ENCODE data around the gene TMEM82. TPM values are rescaled to one million over a fixed set of nuclear protein-coding genes. Genes with fewer than 3 reads are reported as not detected.

Gene TMEM82
- total RNA-seq, 2 donors from 2014 or later = 11.5 to 17.0 TPM

DNA sequence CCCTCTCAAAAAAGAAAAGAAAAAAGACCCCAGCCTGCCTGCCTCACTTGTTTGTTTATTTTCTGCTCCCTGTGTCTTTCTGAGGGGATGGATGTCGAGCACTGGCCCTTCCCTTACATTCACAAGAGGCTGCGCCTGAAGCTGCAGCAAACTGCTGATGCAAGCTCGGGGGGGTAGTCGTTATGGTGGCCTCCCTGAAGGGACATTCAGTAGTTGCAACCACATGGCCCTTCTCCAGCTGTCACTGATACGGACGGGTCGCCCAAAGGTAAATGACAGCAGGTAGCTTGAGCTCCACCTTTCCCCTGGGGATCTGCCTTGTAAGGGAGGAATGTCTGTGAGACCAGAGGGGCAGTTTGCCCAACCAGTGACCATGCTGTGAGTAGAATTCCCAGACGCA lies 40.5 kb upstream of the TMEM82 start:
- Histone ChIP-seq H3K27ac (no peak overlapping the region), H3K27me3 (no peaks in the 10 kb centered on the region), H3K4me3 (no peak overlapping the region), H3K36me3 (no peaks in the 10 kb centered on the region), H3K9me3 (no peaks in the 10 kb centered on the region), H3K4me1 (peaks cover 11% of the 10 kb centered on the region), H3K9ac (ENCODE audit: low read depth in 2 of 2, low read length in 2 of 2) (no peak overlapping the region)
- no peak for DNase-seq
- TF ChIP-seq, protein P1, sequence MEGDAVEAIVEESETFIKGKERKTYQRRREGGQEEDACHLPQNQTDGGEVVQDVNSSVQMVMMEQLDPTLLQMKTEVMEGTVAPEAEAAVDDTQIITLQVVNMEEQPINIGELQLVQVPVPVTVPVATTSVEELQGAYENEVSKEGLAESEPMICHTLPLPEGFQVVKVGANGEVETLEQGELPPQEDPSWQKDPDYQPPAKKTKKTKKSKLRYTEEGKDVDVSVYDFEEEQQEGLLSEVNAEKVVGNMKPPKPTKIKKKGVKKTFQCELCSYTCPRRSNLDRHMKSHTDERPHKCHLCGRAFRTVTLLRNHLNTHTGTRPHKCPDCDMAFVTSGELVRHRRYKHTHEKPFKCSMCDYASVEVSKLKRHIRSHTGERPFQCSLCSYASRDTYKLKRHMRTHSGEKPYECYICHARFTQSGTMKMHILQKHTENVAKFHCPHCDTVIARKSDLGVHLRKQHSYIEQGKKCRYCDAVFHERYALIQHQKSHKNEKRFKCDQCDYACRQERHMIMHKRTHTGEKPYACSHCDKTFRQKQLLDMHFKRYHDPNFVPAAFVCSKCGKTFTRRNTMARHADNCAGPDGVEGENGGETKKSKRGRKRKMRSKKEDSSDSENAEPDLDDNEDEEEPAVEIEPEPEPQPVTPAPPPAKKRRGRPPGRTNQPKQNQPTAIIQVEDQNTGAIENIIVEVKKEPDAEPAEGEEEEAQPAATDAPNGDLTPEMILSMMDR (IDR thresholded peaks at IDR 0.05) = no peak
- intact Hi-C loops (cut with DNase I) = no loop called here

DNA sequence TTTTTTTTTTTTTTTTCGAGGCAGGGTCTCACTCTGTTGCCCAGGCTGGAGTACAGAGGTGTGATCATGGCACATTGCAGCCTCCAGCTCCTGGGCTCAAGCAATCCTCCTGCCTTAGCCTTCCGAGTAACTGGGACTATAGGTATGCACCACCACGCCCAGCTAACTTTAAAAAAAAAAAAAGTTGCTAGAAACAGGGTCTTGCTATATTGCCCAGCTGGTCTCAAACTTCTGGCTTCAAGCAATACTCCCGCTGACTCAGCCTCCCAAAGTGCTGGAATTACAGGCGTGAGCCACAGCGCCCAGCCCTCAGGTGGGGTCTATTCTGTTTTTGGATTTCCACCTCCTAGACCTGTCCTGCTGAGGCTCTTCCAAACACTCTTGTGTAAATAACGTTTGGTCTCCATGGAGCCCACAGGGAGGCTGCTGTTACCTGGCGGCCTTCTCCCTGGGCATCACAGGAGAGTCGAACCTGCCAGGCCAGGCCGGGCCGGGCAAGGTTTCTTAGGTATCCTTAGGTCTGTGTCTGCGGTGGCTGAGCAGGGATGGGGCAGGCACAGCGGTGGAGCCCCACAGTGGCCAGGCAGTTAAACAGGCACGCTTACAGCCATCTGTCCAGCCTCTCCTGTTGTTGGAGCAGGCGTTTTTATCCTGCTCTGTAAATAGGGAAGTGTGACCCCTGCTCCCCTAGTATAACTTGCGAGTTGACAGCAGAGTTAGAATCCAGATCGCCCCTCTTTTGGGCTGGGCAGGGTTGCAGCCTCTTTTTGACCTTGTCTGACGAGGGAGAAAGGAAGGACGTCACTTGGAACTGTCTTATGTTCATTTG lies 39.4 kb upstream of the TMEM82 start:
- Histone ChIP-seq H3K36me3 (no peaks in the 10 kb centered on the region), H3K4me1 (peaks cover 6% of the 10 kb centered on the region), H3K9me3 (no peaks in the 10 kb centered on the region), H3K27ac (peak overlapping the region; percentile 81), H3K4me3 (no peak overlapping the region), H3K9ac (ENCODE audit: low read depth in 2 of 2, low read length in 2 of 2) (peak overlapping the region in 1 of 2 donors; percentile 30), H3K27me3 (no peaks in the 10 kb centered on the region)
- no peak for DNase-seq
- TF ChIP-seq, protein P1 (IDR thresholded peaks at IDR 0.05) = no peak
- intact Hi-C loops (cut with DNase I) = no loop called here

DNA sequence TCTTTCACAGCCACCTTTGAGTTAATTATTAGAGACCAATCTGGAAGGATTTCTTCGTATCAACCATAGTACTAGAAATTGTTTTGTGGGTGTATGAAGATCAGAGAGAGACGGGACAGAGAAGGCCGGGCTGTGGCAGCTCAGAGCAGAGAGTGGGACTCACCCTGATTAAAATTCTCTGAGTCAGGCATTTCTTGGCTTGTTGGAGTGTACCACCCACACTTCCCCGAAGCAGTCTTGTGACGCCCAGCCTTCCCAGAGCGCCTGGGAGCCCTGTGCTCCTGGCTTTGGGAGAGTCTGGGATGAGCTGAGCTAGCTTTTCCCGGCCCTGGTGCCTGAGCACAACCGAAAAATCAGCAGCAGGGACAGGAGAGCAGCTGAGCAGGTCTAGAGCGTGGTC lies 38.7 kb upstream of the TMEM82 start:
- intact Hi-C loops (cut with DNase I) = no loop called here
- Histone ChIP-seq H3K9me3 (no peaks in the 10 kb centered on the region), H3K27ac (peak overlapping the region; percentile 81), H3K36me3 (no peaks in the 10 kb centered on the region), H3K4me1 (peaks cover 6% of the 10 kb centered on the region), H3K9ac (ENCODE audit: low read depth in 2 of 2, low read length in 2 of 2) (peak overlapping the region in 1 of 2 donors; percentile 30), H3K27me3 (no peaks in the 10 kb centered on the region), H3K4me3 (no peak overlapping the region)
- TF ChIP-seq, protein P1 (IDR thresholded peaks at IDR 0.05) = no peak
- DNase-seq = peak; percentile 57

DNA sequence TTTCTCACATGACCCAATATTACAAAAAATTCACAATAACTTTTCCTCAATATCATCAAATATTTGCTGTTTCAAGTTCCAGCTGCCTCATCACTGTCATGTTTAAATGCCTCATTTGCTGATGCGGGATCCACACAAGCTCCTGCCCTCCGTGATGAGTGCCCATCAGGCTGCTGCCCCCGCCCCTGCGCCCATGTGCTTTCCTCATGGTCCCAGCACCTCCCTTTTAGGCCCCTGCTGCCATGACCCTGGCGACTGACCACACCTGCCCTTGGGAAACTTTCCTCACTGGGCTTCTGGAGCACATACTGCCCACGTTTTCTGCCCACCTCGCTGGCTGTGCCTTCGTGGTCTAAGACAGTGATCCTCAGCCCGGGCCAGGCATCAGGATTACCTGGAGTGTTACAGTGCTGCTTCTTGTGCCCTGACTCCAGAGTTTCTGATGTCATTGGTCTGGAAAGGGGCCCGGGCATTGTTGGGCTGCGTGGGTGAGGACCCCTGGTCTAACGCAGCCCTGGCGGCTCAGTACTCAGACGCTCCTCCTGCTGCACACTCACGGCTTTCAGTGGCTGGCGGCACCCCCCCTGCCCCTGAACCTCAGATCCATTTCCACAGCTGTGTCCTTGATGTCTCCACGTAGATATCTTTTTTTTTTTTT lies 37.6 kb upstream of the TMEM82 start:
- Histone ChIP-seq H3K4me3 (no peak overlapping the region), H3K9me3 (no peaks in the 10 kb centered on the region), H3K9ac (ENCODE audit: low read depth in 2 of 2, low read length in 2 of 2) (no peak overlapping the region), H3K27me3 (no peaks in the 10 kb centered on the region), H3K36me3 (no peaks in the 10 kb centered on the region), H3K27ac (no peak overlapping the region), H3K4me1 (peaks cover 6% of the 10 kb centered on the region)
- intact Hi-C loops (cut with DNase I) = no loop called here
- DNase-seq = no peak
- TF ChIP-seq, protein P1 (IDR thresholded peaks at IDR 0.05) = no peak

DNA sequence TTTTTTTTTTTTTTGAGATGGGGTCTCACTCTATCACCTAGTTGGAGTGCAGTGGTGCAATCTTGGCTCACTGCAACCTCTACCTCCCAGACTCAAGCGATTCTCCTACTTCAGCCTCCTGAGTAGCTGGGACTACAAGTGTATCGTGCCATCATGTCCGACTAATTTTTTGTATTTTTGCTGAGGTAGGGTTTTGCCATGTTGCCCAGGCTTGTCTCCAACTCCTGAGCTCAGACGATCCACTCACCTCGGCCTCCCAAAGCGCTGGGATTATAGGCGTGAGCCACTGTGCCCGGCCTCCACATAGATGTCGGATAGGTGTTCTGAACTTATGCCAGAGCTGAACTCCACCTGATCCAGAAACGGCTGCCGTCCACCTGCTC lies 37.1 kb upstream of the TMEM82 start:
- intact Hi-C loops (cut with DNase I) = no loop called here
- no peak overlapping the region for H3K4me3 ChIP-seq
- TF ChIP-seq, protein P1 (IDR thresholded peaks at IDR 0.05) = no peak
- no peaks in the 10 kb centered on the region for H3K27me3 ChIP-seq
- no peak for DNase-seq
- no peak overlapping the region for H3K9ac ChIP-seq (ENCODE audit: low read depth in 2 of 2, low read length in 2 of 2)
- H3K36me3 ChIP-seq = no peaks in the 10 kb centered on the region
- H3K9me3 ChIP-seq = no peaks in the 10 kb centered on the region
- H3K4me1 ChIP-seq = peaks cover 6% of the 10 kb centered on the region
- H3K27ac ChIP-seq = no peak overlapping the region

Data from colonic mucosa (tissue), 4 donors.